ENCODE results near the gene AP2M1. TPM values are rescaled to one million over a fixed set of nuclear protein-coding genes. Genes with fewer than 3 reads are reported as not detected.

Gene AP2M1
- total and polyA plus RNA-seq, 2 donors (not counting 3 experiments of a cell fraction or from before 2014, with no cell fraction given) = 431 to 602 TPM

GRCh38 chr3:184167786-184168185, 6.9 kb upstream of the AP2M1 start:
- H3K36me3 ChIP-seq (ENCODE audit: control insufficient read depth in 2 of 2, extremely low read depth in 1 of 2, insufficient read depth in 2 of 2, low read length in 2 of 2) = peaks cover 8 to 70% of the 10 kb centered on the region in 2 experiments
- H3K27me3 ChIP-seq (ENCODE audit: control insufficient read depth in 2 of 2, insufficient read depth in 2 of 2, low read length in 2 of 2) = no peaks in the 10 kb centered on the region
- BruUV-seq (replicated peaks) = no TSS peak
- intact Hi-C loops (cut with micrococcal nuclease) = no loop called here
- dilution Hi-C loops (cut with MboI; ENCODE audit: extremely low pct_ligation_motif_present, low sequenced_read_pairs) = no loop called here
- no peak for FAIRE-seq
- H3K4me3 ChIP-seq (replicated peaks in 1 of 3; ENCODE audit: insufficient read depth in 1 of 3, low read depth in 1 of 3, low read length in 3 of 3) = no peak overlapping the region
- H3K9me1 ChIP-seq (replicated peaks; ENCODE audit: control insufficient read depth, extremely low read depth, insufficient read depth, low read length) = no peaks in the 10 kb centered on the region
- no peak for DNase-seq (ENCODE audit: low read depth, low spot score)
- H3K4me2 ChIP-seq (ENCODE audit: insufficient read depth, low read length) = no peak overlapping the region
- no peak for TF ChIP-seq POLR2A (IDR thresholded peaks at IDR 0.05; ENCODE audit: low read depth, low read length)
- TF ChIP-seq EZH2 (IDR thresholded peaks at IDR 0.05; ENCODE audit: borderline replicate concordance, low read depth, low read length, severe bottlenecking) = no peak
- no peak for TF ChIP-seq JUN (IDR thresholded peaks at IDR 0.05; ENCODE audit: borderline replicate concordance, insufficient read depth, insufficient read length, low read depth)
- no peak for TF ChIP-seq POLR2AphosphoS5 (IDR thresholded peaks at IDR 0.05; ENCODE audit: insufficient read depth, low read depth, low read length)
- TF ChIP-seq GATA2 (IDR thresholded peaks at IDR 0.05; ENCODE audit: insufficient read depth, insufficient read length, low read depth, low read length) = no peak
- no peak for TF ChIP-seq MYC (IDR thresholded peaks at IDR 0.05; ENCODE audit: low read depth, low read length)
- H4K20me1 ChIP-seq (replicated peaks; ENCODE audit: control insufficient read depth, extremely low read depth, insufficient read depth, low read length) = no peaks in the 10 kb centered on the region
- H3K4me1 ChIP-seq (ENCODE audit: control insufficient read depth, extremely low read depth, insufficient read depth, low read length) = peaks cover 5% of the 10 kb centered on the region
- ChIA-PET POLR2A (no interaction called here), CTCF (no interaction called here)
- no peak overlapping the region for H3K27ac ChIP-seq (ENCODE audit: insufficient read depth, low read depth, low read length)
- H3K9me3 ChIP-seq (replicated peaks; ENCODE audit: control insufficient read depth, insufficient read depth, low read length) = no peaks in the 10 kb centered on the region
- H2AFZ ChIP-seq (ENCODE audit: low read depth, low read length) = no peak overlapping the region
- no peaks in the 10 kb centered on the region for H3K79me2 ChIP-seq (ENCODE audit: control insufficient read depth, insufficient read depth, low read length)
- no peak overlapping the region for H3K9ac ChIP-seq (replicated peaks; ENCODE audit: extremely low read depth, insufficient read depth, low read length)

- H3K9ac ChIP-seq (replicated peaks; ENCODE audit: extremely low read depth, insufficient read depth, low read length) = no peak overlapping the region
- H3K27ac ChIP-seq (ENCODE audit: insufficient read depth, low read depth, low read length) = no peak overlapping the region
- dilution Hi-C loops (cut with MboI; ENCODE audit: extremely low pct_ligation_motif_present, low sequenced_read_pairs) (no loop called here), intact Hi-C loops (cut with micrococcal nuclease) (no loop called here)
- H3K27me3 ChIP-seq (ENCODE audit: control insufficient read depth in 2 of 2, insufficient read depth in 2 of 2, low read length in 2 of 2) = no peaks in the 10 kb centered on the region
- no peaks in the 10 kb centered on the region for H3K79me2 ChIP-seq (ENCODE audit: control insufficient read depth, insufficient read depth, low read length)
- no peak overlapping the region for H2AFZ ChIP-seq (ENCODE audit: low read depth, low read length)
- CTCF ChIA-PET = interaction anchor here (0.9 kb wide), 1 partner anchor 9 kb away, joined by 3 read pairs; no protein-coding TSS in a partner anchor
- H3K36me3 ChIP-seq (ENCODE audit: control insufficient read depth in 2 of 2, extremely low read depth in 1 of 2, insufficient read depth in 2 of 2, low read length in 2 of 2) = peaks cover 8 to 68% of the 10 kb centered on the region in 2 experiments
- H3K9me3 ChIP-seq (replicated peaks; ENCODE audit: control insufficient read depth, insufficient read depth, low read length) = no peaks in the 10 kb centered on the region
- H4K20me1 ChIP-seq (replicated peaks; ENCODE audit: control insufficient read depth, extremely low read depth, insufficient read depth, low read length) = no peaks in the 10 kb centered on the region
- BruUV-seq (replicated peaks) = no TSS peak
- POLR2A ChIA-PET = no interaction called here
- no peak for TF ChIP-seq MYC (IDR thresholded peaks at IDR 0.05; ENCODE audit: low read depth, low read length)
- TF ChIP-seq POLR2AphosphoS5 (IDR thresholded peaks at IDR 0.05; ENCODE audit: insufficient read depth, low read depth, low read length) = no peak
- no peak for TF ChIP-seq POLR2A (IDR thresholded peaks at IDR 0.05; ENCODE audit: low read depth, low read length)
- no peak for TF ChIP-seq JUN (IDR thresholded peaks at IDR 0.05; ENCODE audit: borderline replicate concordance, insufficient read depth, insufficient read length, low read depth)
- no peak for TF ChIP-seq MAX (IDR thresholded peaks at IDR 0.05; ENCODE audit: insufficient read depth, insufficient read length)
- no peak for TF ChIP-seq FOS (IDR thresholded peaks at IDR 0.05; ENCODE audit: borderline replicate concordance, insufficient read depth, low read length)
- TF ChIP-seq EZH2 (IDR thresholded peaks at IDR 0.05; ENCODE audit: borderline replicate concordance, low read depth, low read length, severe bottlenecking) = no peak
- no peak for TF ChIP-seq CTCF (IDR thresholded peaks at IDR 0.05; ENCODE audit: extremely low read depth in 1 of 2, insufficient read depth in 1 of 2, low read depth in 1 of 2, low read length in 2 of 2)
- TF ChIP-seq GATA2 (IDR thresholded peaks at IDR 0.05; ENCODE audit: insufficient read depth, insufficient read length, low read depth, low read length) = no peak
- H3K4me3 ChIP-seq (replicated peaks in 1 of 3; ENCODE audit: insufficient read depth in 1 of 3, low read depth in 1 of 3, low read length in 3 of 3) = no peak overlapping the region
- H3K4me2 ChIP-seq (ENCODE audit: insufficient read depth, low read length) = no peak overlapping the region
- FAIRE-seq = no peak
- H3K4me1 ChIP-seq (ENCODE audit: control insufficient read depth, extremely low read depth, insufficient read depth, low read length) = peaks cover 5% of the 10 kb centered on the region
- H3K9me1 ChIP-seq (replicated peaks; ENCODE audit: control insufficient read depth, extremely low read depth, insufficient read depth, low read length) = no peaks in the 10 kb centered on the region
- DNase-seq (ENCODE audit: low read depth, low spot score) = no peak
Observed at GRCh38 chr3:184168363-184169120, 6.1 kb upstream of the AP2M1 start.

Measured in endothelial cell of umbilical vein (primary cell).